GM10248 (cell line): Measurements from ENCODE around the gene NGFR.

ENCODE experiments used
- CTCF ChIA-PET: fragments of 300-600 bp; sonication (Branson Sonifier 250); formaldehyde crosslinking; extraction: SDS; loops from one replicate; lab custom pipeline; 2021; ENCODE audit warnings: antibody characterized with exemption; lab: Yijun Ruan, JAX
- POLR2A ChIA-PET: fragments of 350-650 bp; sonication (Branson Sonifier 250); formaldehyde crosslinking; extraction: SDS; loops from one replicate; lab custom pipeline; 2020; ENCODE audit warnings: antibody characterized with exemption; lab: Yijun Ruan, JAX
- DNase-seq: peaks from one replicate; pipeline ENCODE4 v3.0.0; 2012; ENCODE audit errors: extremely low spot score
- TF ChIP-seq, protein P1 (sequence below): IDR thresholded peaks from 2 replicates; pipeline ENCODE4 v1.5.1; 2012; ENCODE audit warnings: mild to moderate bottlenecking, low read depth; ENCODE audit errors: extremely low read depth, missing control alignments, control extremely low read depth

Gene NGFR

DNA sequence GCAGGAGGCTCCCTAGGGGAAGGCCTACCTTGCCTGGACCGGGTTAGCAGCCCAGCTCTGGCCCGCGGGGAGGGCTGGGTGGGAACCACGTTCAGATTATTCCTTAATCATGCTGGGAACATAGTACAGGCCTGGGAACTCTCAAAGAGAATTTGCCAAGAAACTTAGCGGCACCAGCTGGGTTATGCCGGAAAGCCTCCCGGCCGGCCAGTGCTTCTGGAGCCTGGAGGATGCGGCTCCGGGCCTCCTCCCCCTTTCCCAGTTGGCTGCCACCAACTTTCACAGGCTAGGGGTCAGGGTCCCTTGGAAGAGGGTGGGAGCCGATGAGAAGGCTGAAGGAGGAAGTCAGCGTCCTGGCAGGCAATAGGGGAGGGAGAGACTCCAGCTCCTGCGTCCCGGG is 10.8 kb downstream of the NGFR start:
- DNase-seq = no peak
- TF ChIP-seq, protein P1, sequence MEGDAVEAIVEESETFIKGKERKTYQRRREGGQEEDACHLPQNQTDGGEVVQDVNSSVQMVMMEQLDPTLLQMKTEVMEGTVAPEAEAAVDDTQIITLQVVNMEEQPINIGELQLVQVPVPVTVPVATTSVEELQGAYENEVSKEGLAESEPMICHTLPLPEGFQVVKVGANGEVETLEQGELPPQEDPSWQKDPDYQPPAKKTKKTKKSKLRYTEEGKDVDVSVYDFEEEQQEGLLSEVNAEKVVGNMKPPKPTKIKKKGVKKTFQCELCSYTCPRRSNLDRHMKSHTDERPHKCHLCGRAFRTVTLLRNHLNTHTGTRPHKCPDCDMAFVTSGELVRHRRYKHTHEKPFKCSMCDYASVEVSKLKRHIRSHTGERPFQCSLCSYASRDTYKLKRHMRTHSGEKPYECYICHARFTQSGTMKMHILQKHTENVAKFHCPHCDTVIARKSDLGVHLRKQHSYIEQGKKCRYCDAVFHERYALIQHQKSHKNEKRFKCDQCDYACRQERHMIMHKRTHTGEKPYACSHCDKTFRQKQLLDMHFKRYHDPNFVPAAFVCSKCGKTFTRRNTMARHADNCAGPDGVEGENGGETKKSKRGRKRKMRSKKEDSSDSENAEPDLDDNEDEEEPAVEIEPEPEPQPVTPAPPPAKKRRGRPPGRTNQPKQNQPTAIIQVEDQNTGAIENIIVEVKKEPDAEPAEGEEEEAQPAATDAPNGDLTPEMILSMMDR = no peak
- ChIA-PET POLR2A (interaction anchor here (0.6 kb wide), 1 partner anchor 90 kb away, joined by 3 read pairs; no protein-coding TSS in a partner anchor), CTCF (interaction anchor here (1.0 to 11.4 kb wide), 4 partner anchors 9 to 62 kb away, joined by 3 to 70 read pairs (median 7); no protein-coding TSS in a partner anchor)

GRCh38 chr17:49506282-49506681 is 11.2 kb downstream of the NGFR start:
- ChIA-PET POLR2A (no interaction called here), CTCF (interaction anchor here (1.7 to 11.4 kb wide), 2 partner anchors 50 to 61 kb away, joined by 3 to 70 read pairs; no protein-coding TSS in a partner anchor)
- no peak for DNase-seq
- TF ChIP-seq, protein P1 = no peak

- ChIA-PET CTCF (interaction anchor here (0.8 to 11.4 kb wide), 8 partner anchors 7 to 372 kb away, joined by 3 to 95 read pairs (median 4); partner anchors contain the start of gene NGFR), POLR2A (no interaction called here)
- DNase-seq = no peak
- TF ChIP-seq, protein P1 = no peak
Measured at GRCh38 chr17:49508061-49508865, 13.2 kb downstream of the NGFR start.

DNA sequence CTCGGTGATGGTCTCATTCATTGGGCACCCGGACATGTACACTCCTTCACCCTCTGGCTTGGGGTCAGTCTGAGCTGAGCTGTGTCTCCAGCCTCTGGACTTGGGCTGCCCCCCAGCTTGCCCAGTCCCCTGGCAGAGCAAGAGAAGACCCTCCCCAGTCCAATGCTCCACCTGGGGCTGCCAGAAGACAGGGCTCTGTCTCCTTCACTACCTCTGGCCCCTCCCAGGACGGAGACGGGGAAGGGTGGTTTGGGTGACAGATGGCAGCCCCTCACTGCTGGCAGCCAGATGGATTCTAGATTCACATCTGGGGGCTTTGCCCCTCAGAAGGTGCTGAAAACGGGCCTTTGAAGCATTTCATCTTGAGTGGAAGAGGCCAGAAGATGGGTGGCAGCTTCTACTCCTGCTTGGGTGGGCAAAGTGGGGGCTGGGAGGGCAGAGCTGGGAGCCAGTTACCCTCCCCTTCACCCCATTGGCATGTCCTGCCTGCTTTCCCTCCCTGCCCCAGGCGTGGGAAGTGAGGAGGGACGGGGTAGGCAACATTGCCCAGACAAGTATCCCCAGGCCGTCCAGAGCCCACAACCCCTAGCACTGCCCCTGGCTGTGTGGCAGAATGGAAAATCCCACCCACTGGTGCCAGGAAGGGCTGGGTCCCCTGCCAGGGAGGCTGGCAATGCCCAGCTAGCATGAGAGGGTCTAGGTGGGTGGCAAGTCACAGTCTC is 13.9 kb downstream of the NGFR start:
- ChIA-PET POLR2A (no interaction called here), CTCF (interaction anchor here (1.1 to 11.4 kb wide), 5 partner anchors 10 to 101 kb away, joined by 3 to 95 read pairs (median 5); partner anchors contain the start of gene NGFR)
- no peak for DNase-seq
- TF ChIP-seq, protein P1 = no peak

DNA sequence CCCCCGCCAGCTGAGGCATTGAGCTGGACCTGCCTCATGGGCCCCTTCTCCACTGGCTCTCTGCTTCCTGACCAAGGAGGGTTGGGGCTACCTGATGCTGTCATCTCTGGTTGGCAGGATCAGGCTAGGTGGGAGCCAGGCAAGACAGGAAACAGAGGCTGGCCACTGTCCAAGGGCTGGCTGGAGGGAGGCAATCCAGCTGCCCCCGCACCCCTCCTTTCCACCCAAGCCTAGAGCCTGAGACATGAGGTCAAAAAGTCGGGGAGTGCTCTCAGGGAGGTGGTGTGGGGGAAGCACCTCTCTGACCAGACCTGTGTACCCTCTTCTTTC is 14.5 kb downstream of the NGFR start:
- ChIA-PET CTCF (interaction anchor here (1.1 to 11.4 kb wide), 4 partner anchors 11 to 47 kb away, joined by 3 to 95 read pairs (median 38); partner anchors contain the start of gene NGFR), POLR2A (no interaction called here)
- no peak for DNase-seq

More for the DNA sequence above, 14.5 kb downstream of the NGFR start:
- TF ChIP-seq, protein P1 = no peak
